ENCODE measurements around the gene KAT6B. TPM values are rescaled to one million over a fixed set of nuclear protein-coding genes. Genes with fewer than 3 reads are reported as not detected.

KAT6B gene
- total and polyA plus RNA-seq, 2 donors (not counting 1 experiment from before 2014, with no cell fraction given) = 8.6 to 111 TPM

DNA sequence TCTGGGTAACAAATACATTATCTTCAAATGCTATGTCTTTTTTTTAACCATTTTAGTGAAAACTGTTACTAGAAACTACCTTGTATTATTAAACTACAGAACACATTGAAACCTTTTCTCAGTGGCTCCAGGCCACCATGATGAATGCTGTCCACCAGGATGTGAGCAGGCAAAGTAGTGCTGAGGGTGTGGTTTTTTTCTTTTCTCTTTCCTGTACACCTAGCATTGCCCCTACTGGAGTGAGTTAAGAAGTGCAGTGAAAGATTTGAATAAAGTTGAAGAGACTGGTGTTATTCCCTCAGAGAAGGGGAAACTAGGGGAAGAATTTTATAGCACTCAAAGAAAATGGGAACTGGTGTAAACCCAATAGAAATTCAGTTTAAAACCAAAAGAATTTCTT, 165.0 kb downstream of the KAT6B start:
- Histone ChIP-seq H3K79me2 (ENCODE audit: control insufficient read depth, insufficient read depth, low read length) (no peaks in the 10 kb centered on the region), H3K27ac (ENCODE audit: low read length in 2 of 2) (no peak overlapping the region), H3K4me2 (replicated peaks; ENCODE audit: low read depth, low read length, poor library complexity, severe bottlenecking) (no peak overlapping the region), H2AFZ (ENCODE audit: insufficient read depth, low read depth, low read length, poor library complexity, severe bottlenecking) (no peak overlapping the region), H3K9ac (ENCODE audit: low read length) (no peak overlapping the region), H3K27me3 (replicated peaks in 1 of 4; ENCODE audit: control extremely low read depth in 1 of 4, control insufficient read depth in 3 of 4, insufficient read depth in 4 of 4, low read length in 3 of 4) (no peaks in the 10 kb centered on the region), H4K20me1 (ENCODE audit: control insufficient read depth, insufficient read depth, low read length, poor library complexity, severe bottlenecking) (no peaks in the 10 kb centered on the region), H3K9me3 (ENCODE audit: control extremely low read depth in 1 of 3, control insufficient read depth in 2 of 3, insufficient read depth in 1 of 3, low read length in 2 of 3) (no peaks in the 10 kb centered on the region), H3K4me3 (ENCODE audit: control extremely low read depth in 1 of 5, extremely low read depth in 1 of 5, insufficient read depth in 1 of 5, low read depth in 2 of 5, low read length in 4 of 5) (no peak overlapping the region), H3K36me3 (replicated peaks in 1 of 2; ENCODE audit: control extremely low read depth in 1 of 2, control insufficient read depth in 1 of 2, extremely low read depth in 1 of 2, insufficient read depth in 2 of 2, low read length in 1 of 2) (peaks cover 10 to 27% of the 10 kb centered on the region in 2 experiments), H3K4me1 (ENCODE audit: control insufficient read depth in 2 of 2, insufficient read depth in 2 of 2, low read length in 2 of 2) (peaks cover 0 to 4% of the 10 kb centered on the region in 2 donors)
- DNase-seq (peak; percentile 48), ATAC-seq (ENCODE audit: low read depth) (peak; percentile 31)
- TF ChIP-seq CTCF (IDR thresholded peaks at IDR 0.05) (peak; percentile 54), EZH2 (IDR thresholded peaks at IDR 0.05; ENCODE audit: borderline replicate concordance, insufficient read depth, low read depth, low read length, poor library complexity, severe bottlenecking) (no peak)
- H3K27ac Mint-ChIP-seq = no peak overlapping the region
- H3K4me3 Mint-ChIP-seq = no peak overlapping the region
- no peaks in the 10 kb centered on the region for H3K9me3 Mint-ChIP-seq (ENCODE audit: insufficient read depth)
- ChIA-PET CTCF (interaction anchor here (1.1 kb wide), 1 partner anchor 14 kb away, joined by 4 read pairs; no protein-coding TSS in a partner anchor), POLR2A (no interaction called here)
- no peaks in the 10 kb centered on the region for H3K27me3 Mint-ChIP-seq
- H3K4me1 Mint-ChIP-seq = peaks cover 3% of the 10 kb centered on the region
- intact Hi-C loops (cut with micrococcal nuclease) = loop anchor here (1.0 kb wide), 1 partner anchor 164 kb away; no protein-coding TSS in a partner anchor

- DNase-seq (no peak), ATAC-seq (ENCODE audit: low read depth) (no peak)
- WGBS (ENCODE audit: insufficient coverage) = no CpG with 5 or more reads among the region's 3 CpGs
- Histone ChIP-seq H3K36me3 (replicated peaks in 1 of 2; ENCODE audit: control extremely low read depth in 1 of 2, control insufficient read depth in 1 of 2, extremely low read depth in 1 of 2, insufficient read depth in 2 of 2, low read length in 1 of 2) (peaks cover 10 to 27% of the 10 kb centered on the region in 2 experiments), H3K4me1 (ENCODE audit: control insufficient read depth in 2 of 2, insufficient read depth in 2 of 2, low read length in 2 of 2) (peaks cover 0 to 4% of the 10 kb centered on the region in 2 donors), H3K9me3 (ENCODE audit: control extremely low read depth in 1 of 3, control insufficient read depth in 2 of 3, insufficient read depth in 1 of 3, low read length in 2 of 3) (no peaks in the 10 kb centered on the region), H3K27ac (ENCODE audit: low read length in 2 of 2) (no peak overlapping the region), H4K20me1 (ENCODE audit: control insufficient read depth, insufficient read depth, low read length, poor library complexity, severe bottlenecking) (no peaks in the 10 kb centered on the region), H3K9ac (ENCODE audit: low read length) (no peak overlapping the region), H3K27me3 (replicated peaks in 1 of 4; ENCODE audit: control extremely low read depth in 1 of 4, control insufficient read depth in 3 of 4, insufficient read depth in 4 of 4, low read length in 3 of 4) (no peaks in the 10 kb centered on the region), H3K4me3 (ENCODE audit: control extremely low read depth in 1 of 5, extremely low read depth in 1 of 5, insufficient read depth in 1 of 5, low read depth in 2 of 5, low read length in 4 of 5) (no peak overlapping the region), H2AFZ (ENCODE audit: insufficient read depth, low read depth, low read length, poor library complexity, severe bottlenecking) (no peak overlapping the region), H3K4me2 (replicated peaks; ENCODE audit: low read depth, low read length, poor library complexity, severe bottlenecking) (no peak overlapping the region), H3K79me2 (ENCODE audit: control insufficient read depth, insufficient read depth, low read length) (no peaks in the 10 kb centered on the region)
- ChIA-PET POLR2A (no interaction called here), CTCF (interaction anchor here (0.5 kb wide), 1 partner anchor 1896 kb away, joined by 5 read pairs; no protein-coding TSS in a partner anchor)
- TF ChIP-seq CTCF (IDR thresholded peaks at IDR 0.05) (no peak), EZH2 (IDR thresholded peaks at IDR 0.05; ENCODE audit: borderline replicate concordance, insufficient read depth, low read depth, low read length, poor library complexity, severe bottlenecking) (no peak)
- no peaks in the 10 kb centered on the region for H3K27me3 Mint-ChIP-seq
- H3K27ac Mint-ChIP-seq = no peak overlapping the region
- peaks cover 3% of the 10 kb centered on the region for H3K4me1 Mint-ChIP-seq
- H3K9me3 Mint-ChIP-seq (ENCODE audit: insufficient read depth) = no peaks in the 10 kb centered on the region
- H3K4me3 Mint-ChIP-seq = no peak overlapping the region
- intact Hi-C loops (cut with micrococcal nuclease) = no loop called here
These were observed 165.7 kb downstream of the KAT6B start for GRCh38 chr10:74992068-74992467.
